Kidney (tissue), 14 donors: ENCODE results near the gene GPER1. TPM values are rescaled to one million over a fixed set of nuclear protein-coding genes. Genes with fewer than 3 reads are reported as not detected.

Experiments used
- DNase-seq, 5 donors: peaks; one replicate each; pipeline ENCODE4 v3.0.0-alpha.2; 2013 to 2020
- FAIRE-seq: peaks from 2 replicates; lab custom pipeline; 2012; peaks lifted over from hg19 to GRCh38; lab: Jason Lieb, UNC
- H3K27ac ChIP-seq, 2 donors: one replicate each; pipeline ENCODE4 v1.7.0; 2013; ENCODE audit warnings: low read depth in 2 of 2, low read length in 2 of 2, inconsistent platforms in 1 of 2
- H3K27me3 ChIP-seq: one replicate; pipeline ENCODE4 v1.7.1; 2013; ENCODE audit warnings: low read length, inconsistent platforms; ENCODE audit not compliant: control insufficient read depth, insufficient read depth
- H3K36me3 ChIP-seq, 3 donors: one replicate each; pipeline versions ENCODE4 v1.7.0 to v1.7.1; 2013; ENCODE audit warnings: low read length in 3 of 3, control low read depth in 1 of 3, inconsistent platforms in 1 of 3; ENCODE audit not compliant: insufficient read depth in 3 of 3, control insufficient read depth in 2 of 3
- H3K4me1 ChIP-seq, 3 donors: one replicate each; pipeline versions ENCODE4 v1.7.0 to v1.7.1; 2013; ENCODE audit warnings: low read length in 3 of 3, inconsistent platforms in 1 of 3, low read depth in 1 of 3; ENCODE audit not compliant: control insufficient read depth in 2 of 3, insufficient read depth in 2 of 3
- H3K4me3 ChIP-seq, 3 donors: one replicate each; pipeline versions ENCODE4 v1.7.0 to v1.8.1; 2013; ENCODE audit warnings: low read length in 3 of 3, control low read depth in 1 of 3, inconsistent platforms in 1 of 3
- H3K9ac ChIP-seq, 3 donors: one replicate each; pipeline versions ENCODE4 v1.7.0 to v1.7.1; 2013; ENCODE audit warnings: low read length in 3 of 3, control low read depth in 1 of 3, inconsistent platforms in 1 of 3
- H3K9me3 ChIP-seq, 3 donors: one replicate each; pipeline versions ENCODE4 v1.7.0 to v1.7.1; 2013; ENCODE audit warnings: low read length in 3 of 3, control low read depth in 1 of 3, inconsistent platforms in 1 of 3; ENCODE audit not compliant: control insufficient read depth in 2 of 3, insufficient read depth in 1 of 3
- CTCF ChIP-seq: IDR thresholded peaks from 3 replicates; pipeline ENCODE4 v1.5.1; 2012; ENCODE audit warnings: mild to moderate bottlenecking, moderate library complexity, borderline replicate concordance; ENCODE audit not compliant: insufficient read depth; ENCODE audit errors: extremely low read depth
- intact Hi-C: fragments of 100-400 bp; cut with DNase I; formaldehyde crosslinking; loops from one replicate; pipeline ENCODE4 v1.11.1; 2022
- polyA plus RNA-seq: library from polyadenylated mRNA; stranded (reverse); fragments of 350-450 nt; fragmentation: Illumina TruSeq; extraction: RNeasy Lipid Tissue Mini Kit (QIAGEN cat#74804); gene quantifications from one replicate; pipeline ENCODE4 v1.2.3, GENCODE V29; 2014; ENCODE audit warnings: low read depth, low replicate concordance; ENCODE audit not compliant: insufficient read depth
- total RNA-seq: library from RNA; stranded (reverse); fragmentation: NEBNext Ultra II Directional; extraction: Animal tissue kit (Norgen Biotek cat#: 25700); gene quantifications from one replicate; pipeline ENCODE4 v1.2.1, GENCODE V29; 2021
- donor health status: control.
- donor health status: control.
- donor health status: control.
- donor health status: control.
- donor health status: control.
- donor health status: DM: yes; HTN: yes; CAD: no.
- donor health status: Normal renal cell carcinoma (clear cell type).

GPER1 gene
- total and polyA plus RNA-seq, 2 donors from 2014 or later = 4.8 to 5.2 TPM

DNA sequence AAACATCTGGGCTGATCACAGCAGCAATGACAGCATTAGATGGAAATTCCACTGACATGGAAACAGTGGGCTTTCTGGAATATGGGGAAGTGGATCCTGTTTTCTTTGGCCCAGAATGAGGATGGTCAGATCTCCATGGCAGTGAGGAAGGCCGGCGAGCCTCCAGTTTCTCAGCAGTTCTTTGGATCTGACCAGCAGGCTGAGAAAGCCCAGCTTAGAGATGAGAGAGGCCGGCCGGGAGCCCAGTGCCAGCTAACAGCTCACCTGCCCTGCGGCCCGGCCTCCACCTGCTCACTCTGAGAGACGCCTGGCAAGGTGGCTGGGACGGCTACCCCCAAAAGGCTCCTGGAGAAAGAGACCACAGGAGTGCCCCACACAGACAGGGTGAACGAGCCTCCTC lies 24.2 kb downstream of the GPER1 start:
- Histone ChIP-seq H3K4me1 (no peaks in the 10 kb centered on the region), H3K27ac (no peak overlapping the region), H3K27me3 (no peaks in the 10 kb centered on the region), H3K9me3 (no peaks in the 10 kb centered on the region), H3K9ac (no peak overlapping the region), H3K4me3 (no peak overlapping the region), H3K36me3 (no peaks in the 10 kb centered on the region)
- TF ChIP-seq CTCF = no peak
- intact Hi-C loops = no loop called here
- FAIRE-seq (no peak), DNase-seq (peak in 1 of 5 donors; percentile 67)

GRCh38 chr7:1112625-1113547 lies 25.0 kb downstream of the GPER1 start:
- H3K27me3 ChIP-seq = no peaks in the 10 kb centered on the region
- H3K4me1 ChIP-seq = no peaks in the 10 kb centered on the region
- no peak overlapping the region for H3K4me3 ChIP-seq
- no peak for TF ChIP-seq CTCF
- DNase-seq (peak in 1 of 5 donors; percentile 36), FAIRE-seq (no peak)
- H3K9me3 ChIP-seq = no peaks in the 10 kb centered on the region
- H3K9ac ChIP-seq = no peak overlapping the region
- H3K36me3 ChIP-seq = no peaks in the 10 kb centered on the region
- no peak overlapping the region for H3K27ac ChIP-seq
- intact Hi-C loops = no loop called here

- intact Hi-C loops = no loop called here
- peak in 1 of 5 donors; percentile 46 for DNase-seq
- no peak overlapping the region for H3K4me3 ChIP-seq
- H3K27me3 ChIP-seq = no peaks in the 10 kb centered on the region
- no peaks in the 10 kb centered on the region for H3K4me1 ChIP-seq
- H3K9ac ChIP-seq = no peak overlapping the region
- no peak for FAIRE-seq
- no peaks in the 10 kb centered on the region for H3K9me3 ChIP-seq
- no peak for TF ChIP-seq CTCF
- H3K27ac ChIP-seq = no peak overlapping the region
- H3K36me3 ChIP-seq = no peaks in the 10 kb centered on the region
Measured at GRCh38 chr7:1113548-1113885, 25.6 kb downstream of the GPER1 start.
